WI38 (cell line): ENCODE results near the gene SYTL5.

ENCODE experiments used
- H3K4me3 ChIP-seq: 2 replicates; pipeline ENCODE4 v1.5.1; 2011; ENCODE audit warnings: low read depth, mild to moderate bottlenecking, control low read depth, low read length
- TF ChIP-seq, protein P1 (sequence below): IDR thresholded peaks from 2 replicates; pipeline ENCODE4 v1.5.1; 2012; ENCODE audit warnings: low read depth, mild to moderate bottlenecking, control low read depth, low read length

SYTL5 gene

DNA sequence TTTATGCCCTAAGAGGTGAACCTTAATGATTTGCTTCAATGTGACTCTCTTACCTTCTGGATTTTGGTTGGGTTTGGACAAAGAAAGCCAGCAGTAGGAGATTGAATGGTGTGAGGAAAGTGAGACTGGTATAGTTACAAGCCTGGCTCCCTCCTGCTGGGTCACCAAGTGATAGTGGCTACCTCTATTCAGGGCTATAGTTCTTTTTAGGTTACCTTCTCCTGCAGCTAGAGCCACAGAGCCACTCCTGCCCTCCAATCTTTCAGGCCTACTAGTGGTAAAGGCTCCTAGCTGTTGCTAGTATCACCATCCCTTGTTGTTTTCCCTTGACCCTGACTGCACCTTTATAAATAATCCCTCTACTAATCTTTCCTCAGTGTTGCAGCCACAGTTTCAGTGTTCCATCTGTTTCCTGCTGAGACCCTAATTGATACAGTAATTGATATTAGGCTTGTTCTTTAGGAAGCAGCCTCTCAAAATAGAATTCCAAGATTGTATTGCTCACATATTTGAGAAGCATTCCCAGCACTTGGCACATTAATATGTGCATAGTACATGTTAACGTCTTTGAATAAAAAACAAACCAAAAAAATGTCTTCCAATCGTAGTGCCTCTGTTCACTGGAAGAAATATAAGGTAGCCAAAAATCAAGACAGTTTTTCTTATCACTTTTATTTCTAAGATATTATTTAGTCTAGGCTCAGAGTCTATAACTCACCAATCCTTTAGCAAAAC lies 132.0 kb downstream of the SYTL5 start:
- no peak overlapping the region for H3K4me3 ChIP-seq
- TF ChIP-seq, protein P1, sequence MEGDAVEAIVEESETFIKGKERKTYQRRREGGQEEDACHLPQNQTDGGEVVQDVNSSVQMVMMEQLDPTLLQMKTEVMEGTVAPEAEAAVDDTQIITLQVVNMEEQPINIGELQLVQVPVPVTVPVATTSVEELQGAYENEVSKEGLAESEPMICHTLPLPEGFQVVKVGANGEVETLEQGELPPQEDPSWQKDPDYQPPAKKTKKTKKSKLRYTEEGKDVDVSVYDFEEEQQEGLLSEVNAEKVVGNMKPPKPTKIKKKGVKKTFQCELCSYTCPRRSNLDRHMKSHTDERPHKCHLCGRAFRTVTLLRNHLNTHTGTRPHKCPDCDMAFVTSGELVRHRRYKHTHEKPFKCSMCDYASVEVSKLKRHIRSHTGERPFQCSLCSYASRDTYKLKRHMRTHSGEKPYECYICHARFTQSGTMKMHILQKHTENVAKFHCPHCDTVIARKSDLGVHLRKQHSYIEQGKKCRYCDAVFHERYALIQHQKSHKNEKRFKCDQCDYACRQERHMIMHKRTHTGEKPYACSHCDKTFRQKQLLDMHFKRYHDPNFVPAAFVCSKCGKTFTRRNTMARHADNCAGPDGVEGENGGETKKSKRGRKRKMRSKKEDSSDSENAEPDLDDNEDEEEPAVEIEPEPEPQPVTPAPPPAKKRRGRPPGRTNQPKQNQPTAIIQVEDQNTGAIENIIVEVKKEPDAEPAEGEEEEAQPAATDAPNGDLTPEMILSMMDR: no peak

DNA sequence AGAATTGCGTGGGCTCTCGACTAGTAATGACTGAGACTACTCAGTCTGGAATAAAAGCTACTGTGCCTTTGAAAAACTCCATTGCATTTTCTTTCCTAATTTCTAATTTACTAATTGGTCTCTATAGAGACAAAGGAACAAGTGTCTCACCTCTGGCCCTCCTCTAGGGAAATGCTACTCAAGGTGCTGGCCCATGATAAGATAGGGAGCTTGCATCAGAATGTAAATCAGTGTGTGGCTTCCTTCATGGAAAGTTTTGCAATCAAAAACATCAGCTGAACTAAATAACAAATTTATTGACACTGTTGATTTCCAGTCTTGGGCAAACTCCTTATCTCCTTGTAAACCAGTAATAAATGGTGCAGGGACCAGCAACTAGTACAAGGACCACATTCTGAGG lies 132.5 kb downstream of the SYTL5 start:
- H3K4me3 ChIP-seq: no peak overlapping the region
- TF ChIP-seq, protein P1: no peak

DNA sequence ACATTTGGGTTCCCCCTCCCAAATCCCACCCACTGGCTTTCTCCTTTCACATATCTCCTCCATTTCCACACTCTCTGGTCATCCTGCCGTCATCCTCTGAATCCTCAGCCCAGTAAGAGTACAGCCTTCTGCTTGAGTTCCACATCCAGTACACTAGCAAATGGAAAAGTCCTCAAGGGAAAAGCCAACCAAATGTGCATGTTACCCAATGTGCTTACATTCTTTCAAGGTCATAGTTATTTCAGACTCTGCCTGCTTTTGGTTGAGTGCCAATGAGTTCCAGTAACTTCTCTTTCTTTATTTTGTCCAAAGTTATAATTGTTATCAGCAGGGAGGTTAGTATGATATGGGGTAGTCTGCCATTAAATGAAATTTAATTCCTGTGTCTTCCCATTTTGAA lies 136.3 kb downstream of the SYTL5 start:
- no peak overlapping the region for H3K4me3 ChIP-seq
- TF ChIP-seq, protein P1: no peak

GRCh38 chrX:38149016-38149415 lies 142.7 kb downstream of the SYTL5 start:
- no peak overlapping the region for H3K4me3 ChIP-seq
- TF ChIP-seq, protein P1: no peak

DNA sequence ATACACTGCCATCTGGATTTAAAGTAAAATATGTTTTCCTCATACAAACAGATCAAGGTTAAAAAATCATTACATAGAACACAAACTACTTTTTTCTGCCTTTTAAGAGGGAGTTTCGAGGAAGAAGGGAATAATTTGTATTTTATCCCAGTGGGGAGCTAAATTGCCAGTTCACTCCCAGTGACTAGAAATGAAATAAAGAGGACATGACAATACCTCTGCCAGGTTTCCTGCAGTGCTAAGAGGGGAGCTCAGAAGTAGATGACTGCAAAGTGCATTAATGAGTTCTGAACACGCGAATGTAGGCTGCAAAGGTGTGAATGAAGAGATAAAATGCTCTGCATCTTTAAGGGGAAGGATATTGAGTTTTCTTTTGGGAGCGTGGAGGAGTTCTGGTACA lies 144.6 kb downstream of the SYTL5 start:
- TF ChIP-seq, protein P1: no peak
- H3K4me3 ChIP-seq: no peak overlapping the region

- no peak overlapping the region for H3K4me3 ChIP-seq
- TF ChIP-seq, protein P1: no peak
Measured at GRCh38 chrX:38151441-38151840, 145.1 kb downstream of the SYTL5 start.

DNA sequence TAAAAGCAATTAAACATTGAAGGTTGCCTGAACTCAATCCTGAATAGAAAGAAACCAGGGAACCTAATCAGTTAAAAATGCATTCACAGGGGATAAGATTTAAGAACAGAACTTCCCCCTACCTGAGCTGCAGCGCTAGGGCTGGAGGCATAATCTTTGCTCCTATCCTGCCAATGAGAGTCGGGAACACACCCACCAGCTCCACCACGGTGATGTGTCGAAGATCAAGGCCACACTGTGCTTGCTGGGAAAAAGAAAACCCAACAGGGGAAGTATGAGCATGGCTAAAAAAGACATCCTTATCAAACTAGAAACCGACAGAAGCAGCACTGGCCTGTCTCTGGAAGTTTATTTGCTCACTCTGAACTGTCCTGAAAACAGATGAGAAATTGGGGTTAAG lies 148.0 kb downstream of the SYTL5 start:
- H3K4me3 ChIP-seq: no peak overlapping the region
- TF ChIP-seq, protein P1: no peak
